ELR (cell line): ENCODE data around the gene SPTY2D1.
A peak's percentile ranks its signal among the peaks of the same experiment; 100 is the strongest.
"Not testable (repeated sequence)": the region's sequence is repeated elsewhere in the genome, so short reads cannot be mapped to it uniquely, and the experiment has no call there.

Experiments used
- DNase-seq: peaks from one replicate; pipeline ENCODE4 v3.0.0-alpha.2; 2015; ENCODE audit warnings: low read depth

The SPTY2D1 gene, protein sequence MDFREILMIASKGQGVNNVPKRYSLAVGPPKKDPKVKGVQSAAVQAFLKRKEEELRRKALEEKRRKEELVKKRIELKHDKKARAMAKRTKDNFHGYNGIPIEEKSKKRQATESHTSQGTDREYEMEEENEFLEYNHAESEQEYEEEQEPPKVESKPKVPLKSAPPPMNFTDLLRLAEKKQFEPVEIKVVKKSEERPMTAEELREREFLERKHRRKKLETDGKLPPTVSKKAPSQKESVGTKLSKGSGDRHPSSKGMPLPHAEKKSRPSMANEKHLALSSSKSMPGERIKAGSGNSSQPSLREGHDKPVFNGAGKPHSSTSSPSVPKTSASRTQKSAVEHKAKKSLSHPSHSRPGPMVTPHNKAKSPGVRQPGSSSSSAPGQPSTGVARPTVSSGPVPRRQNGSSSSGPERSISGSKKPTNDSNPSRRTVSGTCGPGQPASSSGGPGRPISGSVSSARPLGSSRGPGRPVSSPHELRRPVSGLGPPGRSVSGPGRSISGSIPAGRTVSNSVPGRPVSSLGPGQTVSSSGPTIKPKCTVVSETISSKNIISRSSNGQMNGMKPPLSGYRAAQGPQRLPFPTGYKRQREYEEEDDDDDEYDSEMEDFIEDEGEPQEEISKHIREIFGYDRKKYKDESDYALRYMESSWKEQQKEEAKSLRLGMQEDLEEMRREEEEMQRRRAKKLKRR

GRCh38 chr11:18634140-18635032, at the start of gene SPTY2D1:
SPTY2D1 (minus strand) TSS chr11:18634342; CDS start chr11:18634257, 85 bp downstream.
- DNase-seq, result peak; percentile 100

- DNase-seq, result no peak
Observed at GRCh38 chr11:18682466-18682865, 48.3 kb upstream of the SPTY2D1 start.

DNA sequence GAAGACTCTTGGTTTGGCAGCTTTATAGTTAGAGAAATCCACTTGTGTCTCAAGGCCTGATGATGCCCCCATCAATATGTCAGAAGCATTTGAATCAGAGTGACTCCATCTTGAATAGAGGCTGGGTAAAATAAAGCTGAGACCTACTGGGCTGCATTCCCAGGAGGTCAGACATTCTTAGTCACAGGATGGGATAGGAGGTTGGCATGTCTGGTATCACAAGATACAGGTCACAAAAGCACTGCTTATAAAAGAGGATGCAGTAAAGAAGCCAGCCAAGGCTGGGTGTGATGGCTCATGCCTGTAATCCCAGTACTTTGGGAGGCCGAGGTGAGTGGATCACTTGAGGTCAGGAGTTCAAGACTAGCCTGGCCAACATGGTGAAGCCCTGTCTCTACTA, 47.8 kb upstream of the SPTY2D1 start:
- DNase-seq, result peak; percentile 50

DNA sequence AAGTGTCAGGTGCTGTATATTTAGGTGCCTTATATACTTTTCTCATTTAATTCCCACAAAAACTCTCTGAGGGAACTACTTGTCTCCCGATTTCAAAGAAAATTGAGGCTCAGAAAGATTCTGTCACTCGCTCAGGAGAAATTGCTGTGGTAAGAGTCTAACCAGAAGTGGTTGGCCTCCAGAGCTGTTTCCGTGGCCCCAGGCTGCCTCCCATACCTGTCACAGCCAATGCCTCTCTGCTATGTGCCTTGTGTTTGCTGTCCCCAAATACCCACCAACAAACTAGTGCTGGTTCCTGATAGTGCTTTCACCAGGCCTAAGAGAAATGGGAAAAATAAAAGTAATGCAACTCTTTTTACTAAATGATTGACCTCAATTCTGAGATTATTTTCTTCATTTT, 43.4 kb upstream of the SPTY2D1 start:
- DNase-seq, result no peak

DNA sequence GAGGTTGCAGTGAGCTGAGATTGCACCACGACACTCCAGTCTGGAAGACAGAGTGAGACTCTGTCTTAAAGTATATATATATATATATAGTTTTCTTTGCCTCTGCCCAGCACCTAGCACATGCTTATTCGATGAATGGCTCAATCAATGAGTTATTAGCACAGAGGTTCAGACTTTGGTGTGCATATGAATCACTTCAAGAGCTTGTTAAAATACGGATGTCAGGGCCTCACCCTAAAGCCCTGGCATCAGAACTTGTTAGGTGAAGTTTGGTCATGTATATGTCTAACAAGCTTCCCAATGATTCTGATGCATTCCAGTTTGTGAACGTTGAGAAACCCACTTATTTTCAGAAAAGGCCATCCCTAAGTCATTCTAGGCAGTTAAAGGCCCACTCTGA, 42.7 kb upstream of the SPTY2D1 start:
- no peak for DNase-seq

- peak; percentile 80 for DNase-seq
Observed at GRCh38 chr11:18672209-18672608, 38.1 kb upstream of the SPTY2D1 start.

- DNase-seq, result no peak
Observed at GRCh38 chr11:18671246-18671645, 37.1 kb upstream of the SPTY2D1 start.

DNA sequence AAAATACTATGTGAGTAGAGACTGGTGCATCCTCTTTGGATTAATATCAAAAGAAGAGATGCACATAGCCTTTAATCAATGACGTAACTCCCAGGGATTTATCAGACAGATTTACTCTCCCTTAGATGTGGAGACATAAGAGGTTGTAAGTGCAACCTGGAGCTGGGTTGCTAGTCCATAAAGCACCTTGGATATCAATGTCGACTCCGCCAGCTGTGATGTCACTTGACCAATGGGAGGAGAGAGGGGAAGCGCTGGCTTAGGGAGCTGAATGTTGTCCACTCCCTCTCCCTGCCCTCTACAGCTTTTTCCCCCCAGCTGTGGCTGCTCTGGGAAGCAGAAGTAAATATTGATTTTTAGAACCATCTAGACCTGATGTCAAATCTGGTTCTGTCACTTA, 35.6 kb upstream of the SPTY2D1 start:
- no peak for DNase-seq

DNA sequence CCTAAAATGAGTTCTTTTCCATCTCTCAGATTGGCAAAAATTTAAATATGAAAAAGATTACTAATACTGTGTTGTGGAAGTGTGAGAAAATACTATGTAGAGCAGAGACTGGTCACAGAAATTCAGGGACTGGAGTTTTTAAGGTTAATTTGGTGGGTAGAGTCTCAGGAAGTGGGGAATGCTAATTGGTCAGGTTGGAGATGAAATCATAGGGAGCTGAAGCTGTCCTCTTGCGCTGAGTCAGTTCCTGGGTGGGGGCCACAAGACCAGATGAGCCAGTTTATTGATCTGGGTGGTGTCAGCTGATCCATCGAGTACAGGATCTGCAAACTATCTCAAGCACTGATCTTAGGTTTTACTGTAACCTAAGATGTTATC, 35.1 kb upstream of the SPTY2D1 start:
- peak; percentile 67 for DNase-seq

DNA sequence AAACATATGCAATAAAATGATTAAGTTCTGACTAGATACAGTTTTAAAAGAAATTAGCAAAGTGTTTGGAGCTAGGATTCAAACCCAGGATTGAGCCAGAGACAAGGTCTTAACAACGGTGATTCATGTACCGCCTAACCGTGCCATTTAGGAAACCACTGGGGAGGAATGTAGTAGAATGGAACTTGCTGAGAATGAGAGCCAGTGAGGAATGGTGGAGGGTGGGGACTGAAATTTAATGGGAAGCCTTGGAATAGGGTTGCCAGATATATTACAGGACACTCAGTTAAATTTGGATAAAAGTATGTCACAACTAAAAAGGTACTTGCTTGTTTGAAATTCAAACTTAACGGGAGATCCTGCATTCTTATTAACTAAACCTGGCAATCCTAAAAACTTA, 34.0 kb upstream of the SPTY2D1 start:
- no peak for DNase-seq

- DNase-seq, result not testable (repeated sequence)
Observed at GRCh38 chr11:18665353-18665872, 31.3 kb upstream of the SPTY2D1 start.

DNA sequence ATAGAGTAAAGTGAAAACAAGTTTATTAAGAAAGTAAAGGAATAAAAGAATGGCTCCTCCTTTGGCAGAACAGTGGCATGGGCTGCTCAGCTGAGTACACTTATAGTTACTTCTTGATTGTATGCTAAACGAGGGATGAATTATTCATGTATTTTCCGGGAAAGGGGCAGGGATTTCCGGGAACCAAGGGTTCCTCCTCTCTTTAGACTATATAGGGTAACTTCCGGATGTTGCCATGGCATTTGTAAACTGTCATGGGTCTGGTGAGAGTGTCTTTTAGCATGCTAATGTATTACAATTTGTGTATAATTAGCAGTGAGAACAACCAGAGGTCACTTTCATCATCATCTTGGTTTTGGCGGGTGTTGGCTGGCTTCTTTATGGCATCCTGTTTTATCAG, 23.5 kb upstream of the SPTY2D1 start:
- DNase-seq, result no peak

- peak; percentile 83 for DNase-seq
Observed at GRCh38 chr11:18650859-18651557, 16.9 kb upstream of the SPTY2D1 start.

- DNase-seq, result no peak
Observed at GRCh38 chr11:18650353-18650752, 16.2 kb upstream of the SPTY2D1 start.

- not testable (repeated sequence) for DNase-seq
Observed at GRCh38 chr11:18643034-18643433, 8.9 kb upstream of the SPTY2D1 start.

GRCh38 chr11:18641677-18642076, 7.5 kb upstream of the SPTY2D1 start:
- DNase-seq, result no peak

DNA sequence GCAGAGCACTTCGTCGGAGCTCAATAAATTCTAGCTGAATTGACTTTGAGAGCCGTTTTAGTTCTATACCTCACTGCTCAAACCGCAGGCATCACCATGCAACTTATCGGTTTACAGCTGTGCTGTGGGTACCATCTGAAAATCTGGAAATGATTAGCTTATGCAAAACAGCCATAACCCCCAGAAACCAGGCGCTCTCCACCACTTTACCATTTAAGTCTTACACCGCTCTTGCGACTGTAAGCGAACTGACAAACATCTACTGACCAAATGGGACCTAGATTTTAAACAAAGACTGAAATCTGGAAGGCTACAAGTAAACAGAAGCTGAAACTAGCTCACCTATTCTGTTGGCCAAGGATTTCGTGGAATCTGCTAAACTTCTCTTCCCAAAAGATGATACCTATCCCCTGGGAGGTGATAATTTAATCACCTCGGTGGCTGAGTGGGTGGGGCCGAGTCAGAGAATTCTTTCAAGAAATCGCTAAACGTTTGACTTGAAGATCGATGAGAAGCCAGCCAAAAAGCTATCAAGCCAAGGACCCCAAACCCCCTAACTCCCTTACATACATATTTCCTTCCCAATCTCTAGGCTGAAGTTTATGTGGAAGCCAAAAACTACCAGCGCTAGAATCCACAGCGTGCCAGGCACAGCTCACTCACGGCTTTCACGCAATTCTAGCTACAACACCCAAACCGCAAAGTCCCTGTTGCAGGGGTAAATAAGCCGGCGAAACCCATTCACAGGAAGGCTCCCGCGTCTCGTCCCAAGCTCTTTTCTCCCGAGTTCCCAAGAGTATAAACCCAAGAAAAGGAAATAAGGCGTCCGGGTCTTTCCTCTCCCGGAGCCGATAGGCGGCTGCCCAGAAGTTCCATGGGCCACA, 644 bp downstream of the SPTY2D1 start:
- DNase-seq, result peak; percentile 34

DNA sequence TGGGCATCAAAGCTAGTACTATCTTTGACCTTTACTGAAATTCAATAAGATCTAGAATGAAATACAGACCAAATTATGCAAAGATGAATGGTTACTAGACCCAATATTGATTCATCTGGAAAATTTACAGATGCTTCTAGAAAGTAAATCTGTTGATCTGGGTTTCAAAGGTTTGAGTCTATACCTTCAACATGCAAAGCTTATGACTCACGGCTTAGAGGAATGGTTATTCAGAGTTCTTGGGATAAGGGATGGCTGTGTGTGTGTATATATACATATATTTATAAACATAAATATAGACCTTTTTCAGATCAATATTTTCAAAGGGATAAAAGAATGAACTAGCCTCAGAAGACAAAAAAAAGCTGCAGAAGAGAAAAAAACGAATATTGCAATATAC, 1.3 kb downstream of the SPTY2D1 start:
- DNase-seq, result peak; percentile 58

GRCh38 chr11:18624161-18624560, 10.0 kb downstream of the SPTY2D1 start:
- DNase-seq, result no peak

- DNase-seq, result no peak
Observed at GRCh38 chr11:18623707-18624106, 10.4 kb downstream of the SPTY2D1 start.
